GM21360 (cell line): Measurements from ENCODE around the gene ATP6V0E2.
"Not testable (repeated sequence)": the region's sequence is repeated elsewhere in the genome, so short reads cannot be mapped to it uniquely, and the experiment has no call there.

Experiments used
- ATAC-seq: cut with Tn5 transposase; IDR thresholded peaks from one replicate; pipeline ENCODE4 v1.9.1; 2021; ENCODE audit warnings: mild to moderate bottlenecking, moderate library complexity; ENCODE audit not compliant: unreplicated experiment

The ATP6V0E2 gene

DNA sequence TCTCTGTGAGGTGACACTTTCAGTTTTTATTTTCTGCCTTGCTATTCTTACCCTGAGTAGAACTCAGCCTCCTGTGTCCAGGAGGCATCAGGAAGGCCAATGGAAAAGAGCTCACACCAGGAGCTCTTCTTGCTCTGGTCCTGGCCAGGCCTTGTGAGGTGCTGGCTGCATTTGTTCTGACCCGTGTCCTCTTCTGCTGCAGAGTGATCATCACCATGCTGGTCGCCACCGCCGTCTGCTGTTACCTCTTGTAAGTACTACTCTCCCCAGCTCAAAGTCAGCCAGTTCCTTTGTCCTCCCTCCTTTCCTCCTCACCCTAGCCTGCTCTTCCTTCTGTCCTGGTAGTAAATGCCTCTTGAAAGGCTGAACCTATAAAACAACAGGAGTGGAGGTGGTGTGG, 1.6 kb downstream of the ATP6V0E2 start:
- no peak for ATAC-seq

DNA sequence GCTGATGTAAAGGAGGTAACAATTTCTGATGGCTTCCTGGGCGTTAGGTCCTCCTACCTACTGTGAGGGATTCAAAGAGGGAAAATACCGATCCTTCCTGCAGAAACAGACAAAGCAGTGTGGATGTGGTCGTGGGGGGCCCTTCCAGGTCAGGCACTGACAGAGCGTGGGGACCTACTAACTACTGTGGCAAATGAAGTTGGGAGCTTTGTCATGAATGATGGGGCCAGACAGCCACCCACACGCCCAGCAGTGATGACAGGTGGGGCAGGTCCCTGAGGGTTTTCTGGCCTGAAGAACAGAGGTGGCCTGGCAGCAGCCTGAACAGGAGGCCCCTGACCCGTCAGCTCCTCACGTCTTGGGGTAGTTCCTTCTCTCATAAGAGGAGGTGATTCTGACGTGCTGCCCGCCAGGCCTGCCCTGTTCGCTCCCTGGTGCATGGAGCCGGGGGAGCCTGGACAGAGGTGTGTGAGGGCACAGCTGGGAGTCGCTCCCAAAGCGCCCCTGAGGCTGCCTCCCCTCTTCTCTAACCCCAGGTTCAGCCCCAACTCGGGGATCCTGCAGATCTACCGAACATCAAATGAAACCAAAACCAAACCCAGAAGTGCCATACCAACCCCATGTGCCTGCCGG, 4.2 kb downstream of the ATP6V0E2 start:
- no peak for ATAC-seq

DNA sequence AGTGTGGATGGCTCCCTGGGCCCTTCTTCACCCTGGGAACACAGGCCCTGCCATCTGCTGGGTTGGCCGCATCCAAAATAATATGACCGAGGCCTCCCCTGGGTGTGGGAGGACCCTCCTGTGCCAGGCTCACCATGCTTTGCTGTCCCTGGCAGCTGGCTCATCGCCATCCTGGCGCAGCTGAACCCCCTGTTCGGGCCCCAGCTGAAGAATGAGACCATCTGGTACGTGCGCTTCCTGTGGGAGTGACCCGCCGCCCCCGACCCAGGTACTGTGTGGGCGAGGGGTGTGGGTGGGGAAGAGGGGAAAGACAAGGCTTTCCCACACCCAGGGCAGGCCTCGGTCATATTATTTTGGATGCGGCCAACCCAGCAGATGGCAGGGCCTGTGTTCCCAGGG, 4.8 kb downstream of the ATP6V0E2 start:
- ATAC-seq: no peak

DNA sequence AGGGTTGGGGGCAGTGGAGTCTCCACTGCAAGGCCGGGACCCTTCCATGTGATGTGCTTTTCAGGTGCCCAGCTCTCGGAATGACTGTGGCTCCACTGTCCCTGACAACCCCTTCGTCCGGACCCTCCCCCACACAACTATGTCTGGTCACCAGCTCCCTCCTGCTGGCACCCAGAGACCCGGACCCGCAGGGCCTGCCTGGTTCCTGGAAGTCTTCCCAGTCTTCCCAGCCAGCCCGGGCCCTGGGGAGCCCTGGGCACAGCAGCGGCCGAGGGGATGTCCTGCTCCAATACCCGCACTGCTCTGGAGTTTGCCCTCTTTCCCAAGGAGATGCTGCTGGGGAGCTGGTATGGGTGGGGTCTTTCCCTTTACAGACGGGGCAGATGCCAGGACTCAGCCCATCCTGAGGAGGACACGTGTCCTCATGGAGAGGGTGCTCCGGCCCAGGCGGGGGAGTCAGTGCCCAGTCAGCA, 5.5 kb downstream of the ATP6V0E2 start:
- no peak for ATAC-seq

DNA sequence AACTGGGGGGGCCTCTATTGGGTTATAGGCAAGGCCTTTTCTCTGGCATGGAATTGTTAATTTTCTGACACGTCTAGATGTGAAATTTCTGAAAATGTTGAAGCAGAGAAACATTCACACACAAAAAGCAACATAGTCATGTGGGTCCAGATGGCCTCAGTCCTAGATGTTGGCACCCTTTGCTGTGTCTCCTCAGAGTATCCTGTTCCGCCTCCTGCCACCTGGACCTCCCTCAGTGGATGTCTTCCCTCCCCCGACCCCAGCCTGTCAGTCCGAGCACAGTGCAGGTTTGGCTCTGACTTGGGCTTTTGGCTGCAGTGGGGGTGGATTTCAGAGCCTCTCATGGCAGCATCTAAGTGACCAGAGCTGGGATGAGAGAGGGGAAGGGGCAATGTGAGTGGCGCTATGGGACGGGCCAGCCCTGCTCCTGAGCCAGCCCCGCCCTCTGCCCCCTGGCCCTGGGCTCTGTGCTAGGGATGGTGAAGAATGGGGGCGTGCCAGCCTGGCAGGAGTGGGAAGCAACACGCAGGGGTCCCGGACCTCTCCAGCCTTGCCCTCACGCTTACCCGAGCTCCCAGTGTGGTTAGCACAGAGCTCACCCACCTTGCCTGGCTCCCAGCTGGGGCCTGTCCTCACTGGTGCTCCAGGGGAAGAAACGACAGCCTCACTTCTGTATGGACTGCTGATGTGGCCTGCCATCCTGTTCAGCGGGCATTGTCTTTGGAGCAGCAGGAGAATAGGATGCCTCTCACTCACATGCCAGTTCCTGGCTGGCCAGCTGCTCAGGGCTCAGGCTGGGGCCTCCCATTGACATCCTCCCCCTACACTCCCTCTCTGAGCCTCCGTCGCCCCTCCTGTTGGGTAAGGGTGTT, 6.2 kb downstream of the ATP6V0E2 start:
- no peak for ATAC-seq

DNA sequence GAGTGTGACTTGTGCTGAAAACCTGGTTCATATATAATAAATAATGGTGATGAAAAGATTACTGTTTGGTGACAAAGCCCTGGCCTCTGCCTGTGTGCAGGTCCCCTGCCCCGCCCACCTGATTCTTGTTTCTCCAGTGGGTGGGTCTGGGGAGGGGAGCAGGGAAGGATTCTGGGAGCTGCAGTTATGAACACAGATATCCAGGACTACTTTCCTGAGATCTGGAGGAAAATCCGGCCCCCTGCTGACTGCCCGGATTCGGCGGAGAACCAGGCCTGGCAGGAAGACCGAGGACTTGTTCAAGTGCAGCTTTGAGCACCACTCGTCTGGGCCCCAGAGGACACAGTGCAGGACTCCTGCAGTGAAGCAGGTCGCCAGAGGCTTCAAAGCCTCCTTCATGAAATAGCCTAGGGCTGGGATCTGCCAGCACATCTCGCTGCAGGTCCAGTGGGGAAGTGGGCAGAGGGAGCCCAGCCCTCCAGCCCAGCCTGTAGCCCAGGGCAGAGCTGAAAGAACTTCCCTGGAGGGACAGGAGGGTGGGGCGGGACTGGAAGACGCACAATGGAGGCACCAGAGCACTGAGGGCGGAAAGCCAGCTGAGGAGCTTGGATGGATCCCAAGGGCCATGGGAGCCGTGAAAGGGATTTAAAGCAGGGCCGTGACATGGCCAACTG, 7.0 kb downstream of the ATP6V0E2 start:
- no peak for ATAC-seq

DNA sequence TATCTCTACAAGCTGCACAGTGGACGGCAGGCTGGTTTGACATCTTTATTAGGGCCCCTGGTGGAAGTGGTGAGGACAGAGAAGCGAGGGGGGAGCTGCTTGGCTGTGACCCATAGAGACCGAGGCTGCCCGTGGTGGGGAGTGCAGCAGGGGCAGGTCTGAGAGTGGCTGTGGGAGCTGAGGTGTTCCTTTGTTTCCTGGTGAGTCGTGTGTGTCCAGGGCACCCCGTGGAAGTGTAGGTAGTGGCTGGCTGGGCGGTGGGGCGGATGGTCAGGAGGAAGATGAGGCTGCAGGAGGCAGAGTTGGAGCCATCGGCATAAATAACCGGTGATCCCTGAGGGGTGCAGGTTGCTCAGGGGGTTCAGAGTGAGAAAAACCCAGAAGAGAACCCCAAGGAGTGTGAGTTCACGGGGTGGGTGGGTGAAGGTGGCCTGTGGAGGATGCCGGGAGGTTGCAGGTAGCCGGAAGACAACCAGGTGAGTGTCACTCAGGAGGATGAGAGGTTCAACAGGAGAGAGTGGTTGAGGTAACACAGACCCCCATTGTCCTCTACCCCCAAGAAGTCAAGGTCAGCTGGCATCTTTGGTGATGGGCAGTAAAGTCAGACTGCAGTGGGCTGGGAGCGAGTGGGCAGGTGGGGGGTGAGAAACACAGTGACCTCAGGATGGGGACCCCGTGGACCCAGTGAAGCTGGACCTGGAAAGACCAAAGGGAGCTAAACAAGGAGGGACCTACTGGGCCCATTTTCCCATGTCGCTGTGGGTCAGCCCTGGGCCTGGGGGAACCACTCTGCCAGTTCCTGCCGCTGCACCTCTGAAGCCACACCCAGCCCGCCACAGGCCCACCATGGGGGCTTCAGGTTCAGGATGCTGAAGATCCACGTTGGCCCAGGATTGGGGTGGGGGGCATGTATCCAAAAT, 7.8 kb downstream of the ATP6V0E2 start:
- no peak for ATAC-seq

DNA sequence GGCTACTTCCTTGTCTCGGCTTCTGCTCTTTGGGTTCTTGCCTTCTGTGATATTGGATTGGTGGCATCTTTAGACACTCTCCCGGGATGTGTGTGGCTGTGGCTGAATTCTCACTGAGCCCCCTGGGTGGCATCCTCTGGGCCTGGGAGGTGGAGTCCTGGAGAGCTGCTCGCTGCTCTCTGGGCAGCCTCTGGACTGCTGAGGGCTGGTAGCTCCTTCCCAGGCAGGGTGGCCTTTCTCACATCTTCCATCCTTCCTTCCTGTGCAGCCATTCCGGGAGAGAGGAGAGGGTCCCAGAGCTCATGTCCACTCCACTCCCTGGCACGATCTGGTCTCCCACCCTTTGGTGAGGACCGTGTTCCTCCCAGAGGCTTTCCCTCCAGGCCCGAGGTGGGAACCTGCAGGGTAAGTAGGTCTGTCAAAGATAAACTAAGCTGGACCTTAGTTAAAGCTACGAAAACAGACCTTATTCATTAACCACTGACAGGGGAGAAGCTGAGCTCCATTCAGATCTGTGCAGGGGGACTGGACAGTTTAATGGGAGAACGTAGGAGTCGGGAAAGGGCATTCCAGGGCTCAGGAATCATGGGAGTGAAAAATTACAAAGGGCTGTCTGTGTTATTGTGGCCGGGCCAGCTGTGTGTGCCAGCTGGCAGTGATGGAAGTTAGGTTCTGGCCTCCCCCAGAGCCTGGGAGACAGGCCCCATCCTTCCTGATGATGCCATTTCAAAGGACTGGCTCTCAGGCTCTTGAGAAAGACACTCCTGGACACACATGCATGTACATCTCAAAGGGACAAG, 8.7 kb downstream of the ATP6V0E2 start:
- ATAC-seq: no peak

DNA sequence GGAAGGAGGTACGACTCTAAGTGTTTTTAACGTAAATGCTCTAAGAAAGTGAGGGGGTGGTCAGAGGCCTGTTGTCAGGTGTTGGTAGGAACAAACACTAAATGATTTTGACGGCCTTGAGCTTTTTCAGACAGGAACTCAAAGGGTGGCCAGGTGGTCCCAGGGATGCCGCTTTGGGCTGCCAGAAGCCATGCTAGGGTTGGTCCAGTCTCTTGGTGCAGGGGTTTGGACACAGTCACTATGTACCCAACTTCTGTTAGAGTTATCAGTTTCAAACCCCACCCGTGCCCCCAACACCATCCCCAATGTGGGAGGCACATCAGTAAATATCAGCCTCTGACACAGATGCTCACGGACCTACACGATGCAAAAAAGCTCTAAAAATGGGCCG, 9.3 kb downstream of the ATP6V0E2 start:
- ATAC-seq: no peak

DNA sequence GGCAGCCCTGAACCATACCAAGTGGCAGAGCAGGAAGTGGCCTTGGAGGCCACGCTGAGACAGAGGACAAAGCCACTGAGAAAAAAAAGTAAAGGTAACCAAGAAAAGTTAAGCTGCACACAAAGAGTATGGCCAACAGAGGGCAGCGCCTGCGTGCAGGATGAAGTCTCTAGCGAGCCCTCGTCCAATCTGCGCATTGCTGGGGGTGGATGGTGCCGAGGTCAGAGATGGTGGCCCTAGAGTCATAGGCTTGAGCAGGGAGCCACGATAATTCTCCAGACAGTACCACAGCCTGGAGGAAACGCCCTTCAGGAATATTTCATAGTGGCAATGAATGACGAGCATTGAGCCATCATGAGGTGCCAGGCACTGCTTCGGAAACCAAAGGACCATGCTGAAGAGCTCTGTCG, 9.7 kb downstream of the ATP6V0E2 start:
- ATAC-seq: peak; percentile 77

DNA sequence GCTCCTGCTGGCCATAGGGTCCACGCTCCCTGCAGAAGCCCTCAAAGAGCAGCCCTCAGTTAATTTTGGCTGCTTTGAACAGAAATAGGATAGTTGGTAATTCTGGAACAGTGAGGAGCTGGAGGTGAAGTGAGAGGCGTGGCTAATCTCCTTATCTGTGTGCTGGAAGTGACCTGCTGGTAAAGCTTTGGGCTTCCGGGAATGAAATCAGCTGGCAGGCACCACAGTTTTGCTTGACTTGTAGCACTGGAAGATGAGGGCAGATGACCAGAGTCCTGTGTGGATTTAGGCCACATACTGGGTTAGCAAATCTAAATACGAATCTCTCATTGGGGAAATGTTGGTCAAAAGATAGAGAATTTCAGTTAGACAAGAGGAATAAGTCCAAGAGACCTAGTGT, 10.2 kb downstream of the ATP6V0E2 start:
- no peak for ATAC-seq

DNA sequence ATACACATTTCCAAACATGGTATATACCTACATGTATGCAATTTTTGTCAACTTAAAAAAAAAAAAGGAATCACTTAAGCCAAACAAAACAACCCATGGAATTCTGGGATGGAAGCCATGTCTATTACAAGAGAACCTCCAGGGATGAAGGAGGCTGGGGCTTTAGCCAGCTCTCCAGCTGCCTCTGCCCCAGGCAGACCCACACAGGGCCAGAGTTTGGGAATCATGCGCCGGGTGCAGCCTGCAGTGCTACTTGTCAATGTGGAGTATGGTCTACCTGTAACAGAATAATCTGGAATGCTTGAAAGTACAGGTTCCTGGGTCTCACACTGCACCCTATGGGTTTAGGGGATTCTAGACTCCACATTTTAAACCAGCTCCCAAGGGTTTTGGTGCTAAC, 10.8 kb downstream of the ATP6V0E2 start:
- no peak for ATAC-seq

DNA sequence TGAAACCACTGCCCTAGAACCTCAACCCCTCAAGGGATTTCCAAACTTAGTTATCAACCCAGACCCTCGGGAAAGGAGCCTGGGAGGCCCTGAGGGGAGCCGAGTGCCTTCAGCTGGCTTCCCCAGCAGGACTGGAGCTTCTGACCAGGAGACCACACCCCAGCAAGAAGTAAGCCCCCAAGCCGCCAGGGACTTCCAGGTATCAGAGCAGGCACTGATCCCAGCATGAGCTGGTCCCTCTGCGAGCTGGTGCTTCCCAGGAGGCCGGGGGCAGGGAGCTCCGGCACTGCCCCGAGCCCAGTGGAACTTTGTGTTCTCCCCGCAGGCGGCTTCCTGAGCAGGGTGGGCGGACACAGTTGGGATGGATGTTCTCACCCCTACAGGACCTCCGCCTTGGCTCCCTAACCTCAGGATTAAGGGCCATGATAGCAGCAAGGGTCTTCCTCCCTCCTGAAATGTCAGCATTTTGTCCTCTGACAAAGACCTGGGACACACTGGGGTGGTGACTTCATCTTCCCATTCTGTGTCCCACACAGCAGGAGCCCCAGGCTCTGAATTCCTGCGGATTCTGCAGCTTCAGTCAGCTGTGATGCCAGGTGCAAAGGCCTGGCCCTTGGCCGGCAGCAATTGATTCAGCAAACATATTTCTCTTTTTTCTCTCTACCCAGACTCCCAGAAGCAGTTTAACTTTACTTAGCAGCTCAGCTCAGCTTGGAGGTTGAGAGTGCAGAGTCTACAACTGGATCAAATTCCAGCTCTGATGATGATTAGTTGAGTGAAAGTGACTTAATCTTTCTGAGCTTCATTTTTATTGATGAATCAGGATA, 11.6 kb downstream of the ATP6V0E2 start:
- ATAC-seq: no peak

DNA sequence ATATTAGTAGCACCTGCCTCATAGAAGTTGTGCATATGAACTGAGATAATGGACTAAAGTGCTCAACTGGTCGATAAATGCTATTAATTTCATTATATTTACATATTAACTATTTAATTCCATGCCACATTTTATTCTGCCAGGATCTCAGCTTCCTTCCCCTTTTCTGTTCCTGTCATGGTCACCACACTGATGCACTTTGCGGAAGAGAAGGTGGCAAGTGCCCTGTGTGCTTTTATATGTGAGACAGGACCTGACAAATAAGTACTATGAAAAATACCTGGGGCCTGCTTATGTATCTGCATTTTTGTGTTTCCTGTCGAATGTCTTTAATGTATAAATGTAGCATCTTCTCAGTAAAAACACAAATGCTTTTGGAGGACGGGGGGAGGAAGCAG, 12.2 kb downstream of the ATP6V0E2 start:
- ATAC-seq: no peak

DNA sequence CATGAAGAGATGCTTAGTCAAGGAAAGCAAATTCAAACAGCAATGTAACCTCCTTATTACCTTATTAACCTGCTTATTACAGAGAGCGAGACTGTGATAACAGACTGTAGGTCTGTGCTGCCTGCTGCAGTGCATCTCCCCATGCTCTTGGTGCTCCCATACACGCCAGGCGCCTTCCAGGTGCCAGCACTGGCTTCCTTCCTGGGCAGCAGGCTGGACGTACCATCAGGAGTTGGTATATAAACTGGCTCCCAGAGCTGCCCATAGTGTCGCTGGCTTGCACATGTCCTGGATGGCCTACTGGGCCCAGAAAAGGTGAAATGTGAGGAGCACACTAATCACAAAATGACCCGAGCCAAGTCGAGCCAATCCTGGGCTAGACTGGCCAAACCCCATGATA, 13.5 kb downstream of the ATP6V0E2 start:
- ATAC-seq: no peak

DNA sequence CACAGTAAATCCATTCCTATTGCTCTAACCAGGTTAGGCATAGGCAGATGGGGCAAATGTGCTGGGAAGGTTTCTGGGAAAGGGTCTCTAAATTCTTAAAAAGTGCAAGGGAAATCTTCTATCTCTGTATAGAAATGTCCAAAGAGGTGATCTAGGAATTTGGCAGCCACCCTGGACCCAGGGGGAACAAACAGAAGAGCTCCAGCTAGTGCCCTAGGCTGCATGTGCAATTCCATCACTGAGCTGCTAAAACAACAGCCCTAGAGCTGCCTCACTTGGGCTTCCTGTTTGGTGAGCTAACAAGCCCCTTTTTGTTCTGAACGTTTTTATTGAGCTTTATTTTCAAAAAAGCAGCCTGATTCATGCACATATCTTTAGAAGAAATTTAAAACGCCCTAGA, 16.9 kb downstream of the ATP6V0E2 start:
- not testable (repeated sequence) for ATAC-seq

DNA sequence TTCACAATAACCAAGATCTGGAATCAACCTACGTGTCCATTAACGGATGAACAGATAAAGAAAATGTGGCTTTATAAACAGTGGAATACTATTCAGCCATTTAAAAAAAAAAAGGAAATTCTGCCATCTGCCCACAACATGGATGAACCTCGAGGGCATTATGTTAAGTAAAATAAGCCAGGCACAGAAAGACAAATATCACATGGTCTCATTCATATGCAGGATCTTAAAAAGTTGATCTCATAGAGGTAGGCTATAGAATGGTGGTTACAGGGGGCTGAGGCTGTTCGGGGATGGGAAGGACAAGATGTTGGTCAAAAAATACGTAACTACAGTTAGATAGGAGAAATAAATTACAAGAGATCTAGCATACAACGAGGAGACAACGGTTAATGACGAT, 21.2 kb downstream of the ATP6V0E2 start:
- ATAC-seq: not testable (repeated sequence)

DNA sequence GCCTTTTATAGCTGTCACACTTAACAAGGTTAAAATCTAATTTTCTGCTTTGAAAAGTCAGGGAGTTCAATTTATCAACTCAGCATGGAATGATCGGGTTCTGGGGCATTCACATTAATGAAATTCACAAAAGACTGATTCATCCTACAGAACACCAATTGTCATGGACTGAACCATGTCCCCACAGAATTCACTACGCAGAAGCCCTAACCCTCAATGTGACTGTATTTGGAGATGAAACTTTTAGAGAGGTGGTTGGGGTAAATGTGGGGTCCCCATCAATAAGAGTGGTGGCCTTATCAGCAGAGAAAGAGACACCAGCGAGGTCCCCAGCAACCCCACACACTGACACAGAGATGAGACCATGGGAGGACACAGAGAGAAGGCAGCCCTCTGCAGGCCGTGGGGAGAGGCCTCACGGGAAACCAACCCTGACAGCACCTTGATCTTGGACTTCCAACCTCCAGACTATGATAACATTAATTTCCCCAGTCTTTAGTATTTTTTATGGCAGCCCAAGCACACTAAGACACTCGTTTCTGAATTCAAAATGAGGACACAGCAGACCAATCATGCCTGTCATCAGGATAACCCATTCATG, 34.1 kb downstream of the ATP6V0E2 start:
- ATAC-seq: not testable (repeated sequence)

DNA sequence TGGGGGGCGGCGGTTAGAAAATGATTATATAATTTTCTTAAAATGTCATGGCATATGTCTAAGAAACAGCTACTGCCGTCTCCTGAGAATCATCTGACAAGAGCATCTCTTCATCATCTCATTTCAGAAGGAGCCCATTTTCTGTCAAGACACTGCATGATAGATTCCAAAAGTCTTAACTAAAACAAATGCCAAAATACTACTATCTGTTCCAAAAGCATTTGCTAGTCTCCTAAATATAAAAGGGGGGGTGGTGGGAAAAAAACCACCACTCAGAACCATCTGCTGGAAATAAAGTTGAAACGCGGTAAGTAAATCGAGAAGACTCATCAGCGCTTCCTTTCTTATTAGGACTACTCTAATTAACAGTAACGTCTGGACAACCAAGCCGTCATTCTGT, 36.5 kb downstream of the ATP6V0E2 start:
- not testable (repeated sequence) for ATAC-seq
